ENCODE measurements around the gene KCNQ2.

The KCNQ2 gene

GRCh38 chr20:63413963-63414684 is 58.3 kb downstream of the KCNQ2 start:
- DNase-seq, result no peak

- no peak for DNase-seq
Measured at GRCh38 chr20:63413323-63413722, 59.1 kb downstream of the KCNQ2 start.

GRCh38 chr20:63412889-63413288 is 59.6 kb downstream of the KCNQ2 start:
- no peak for DNase-seq

GRCh38 chr20:63411898-63412631 is 60.4 kb downstream of the KCNQ2 start:
- DNase-seq, result peak; percentile 45

GRCh38 chr20:63411151-63411897 is 61.1 kb downstream of the KCNQ2 start:
- no peak for DNase-seq

GRCh38 chr20:63409834-63410435 is 62.5 kb downstream of the KCNQ2 start:
- no peak for DNase-seq

GRCh38 chr20:63409066-63409833 is 63.2 kb downstream of the KCNQ2 start:
- DNase-seq, result no peak

- no peak for DNase-seq
Measured at GRCh38 chr20:63408684-63409046, 63.8 kb downstream of the KCNQ2 start.

- DNase-seq, result no peak
Measured at GRCh38 chr20:63407928-63408683, 64.3 kb downstream of the KCNQ2 start.

- no peak for DNase-seq
Measured at GRCh38 chr20:63406617-63407245, 65.7 kb downstream of the KCNQ2 start.

- no peak for DNase-seq
Measured at GRCh38 chr20:63406011-63406410, 66.4 kb downstream of the KCNQ2 start.

GRCh38 chr20:63405102-63405730 is 67.2 kb downstream of the KCNQ2 start:
- DNase-seq, result no peak

- no peak for DNase-seq
Measured at GRCh38 chr20:63404129-63405085, 68.0 kb downstream of the KCNQ2 start.

GRCh38 chr20:63403403-63404105 is 68.9 kb downstream of the KCNQ2 start:
- DNase-seq, result no peak

- no peak for DNase-seq
Measured at GRCh38 chr20:63402860-63403220, 69.6 kb downstream of the KCNQ2 start.

- DNase-seq, result no peak
Measured at GRCh38 chr20:63402181-63402859, 70.1 kb downstream of the KCNQ2 start.

- DNase-seq, result no peak
Measured at GRCh38 chr20:63401384-63402110, 70.9 kb downstream of the KCNQ2 start.
